HEK293 (cell line): Measurements from ENCODE around the gene MIEF2.

Experiments used
- CTCF ChIA-PET: fragments of 350-600 bp; formaldehyde crosslinking; extraction: SDS; loops from one replicate; lab custom pipeline; 2021; ENCODE audit warnings: antibody characterized with exemption; lab: Yijun Ruan, JAX
- POLR2A ChIA-PET: fragments of 300-600 bp; formaldehyde crosslinking; extraction: SDS; loops from one replicate; lab custom pipeline; 2020; ENCODE audit warnings: antibody characterized with exemption, inconsistent platforms; lab: Yijun Ruan, JAX
- H3K27ac ChIP-seq: fragments of 200-500 bp; sonication (Bioruptor generic); 2 replicates; pipeline ENCODE4 v1.5.1; 2014; ENCODE audit warnings: low read depth, low read length, control low read depth, inconsistent platforms; ENCODE audit errors: extremely low read depth
- H3K36me3 ChIP-seq, 2 experiments: fragments of 200-500 bp in 1 of 2; sonication (Bioruptor generic) in 1 of 2; 1 replicate in 1 of 2; 2 replicates in 1 of 2; pipeline ENCODE4 v1.5.1; 2014 to 2017; ENCODE audit warnings: inconsistent platforms in 2 of 2, low read length in 2 of 2; ENCODE audit not compliant: control insufficient read depth in 2 of 2, insufficient read depth in 1 of 2
- H3K4me1 ChIP-seq: fragments of 200-500 bp; sonication (Bioruptor generic); 2 replicates; pipeline ENCODE4 v1.5.1; 2014; ENCODE audit warnings: mild to moderate bottlenecking, low read length, inconsistent platforms; ENCODE audit not compliant: control insufficient read depth, insufficient read depth
- H3K4me3 ChIP-seq: 2 replicates; pipeline ENCODE4 v1.5.1; 2011; ENCODE audit warnings: low read depth, mild to moderate bottlenecking, control low read depth, low read length, moderate library complexity
- H3K9me3 ChIP-seq: fragments of 200-500 bp; sonication (Bioruptor generic); 2 replicates; pipeline ENCODE4 v1.5.1; 2014; ENCODE audit warnings: low read depth, low read length, inconsistent platforms; ENCODE audit not compliant: control insufficient read depth, insufficient read depth
- GLIS1 ChIP-seq: fragments of 450-650 bp; formaldehyde crosslinking; IDR thresholded peaks from 2 replicates; pipeline ENCODE4 v1.5.1; 2016; ENCODE audit warnings: missing biosample characterization, missing genetic modification characterization
- GLIS2 ChIP-seq: fragments of 450-650 bp; formaldehyde crosslinking; IDR thresholded peaks from 2 replicates; pipeline ENCODE4 v1.5.1; 2016; ENCODE audit warnings: missing biosample characterization, missing genetic modification characterization
- HOXD13 ChIP-seq: sonication (generic); formaldehyde crosslinking; IDR thresholded peaks from 2 replicates; pipeline ENCODE4 v1.8.0; 2022; ENCODE audit warnings: missing genetic modification reagents, borderline replicate concordance
- SCRT1 ChIP-seq: fragments of 450-650 bp; formaldehyde crosslinking; IDR thresholded peaks from 2 replicates; pipeline ENCODE4 v1.5.1; 2016; ENCODE audit warnings: missing biosample characterization, missing genetic modification characterization, borderline replicate concordance
- SCRT2 ChIP-seq: fragments of 450-650 bp; formaldehyde crosslinking; IDR thresholded peaks from 2 replicates; pipeline ENCODE4 v1.5.1; 2016; ENCODE audit warnings: missing biosample characterization, missing genetic modification characterization
- SP2 ChIP-seq: fragments of 450-650 bp; formaldehyde crosslinking; IDR thresholded peaks from 2 replicates; pipeline ENCODE4 v1.5.1; 2016; ENCODE audit warnings: missing biosample characterization, missing genetic modification characterization
- YY1 ChIP-seq: fragments of 450-650 bp; formaldehyde crosslinking; IDR thresholded peaks from 2 replicates; pipeline ENCODE4 v1.5.1; 2018; ENCODE audit warnings: missing biosample characterization, missing genetic modification characterization
- ZBTB10 ChIP-seq: fragments of 450-650 bp; formaldehyde crosslinking; IDR thresholded peaks from 2 replicates; pipeline ENCODE4 v1.5.1; 2016; ENCODE audit warnings: missing biosample characterization, missing genetic modification characterization
- ZBTB17 ChIP-seq: fragments of 450-650 bp; formaldehyde crosslinking; IDR thresholded peaks from 2 replicates; pipeline ENCODE4 v1.5.1; 2016; ENCODE audit warnings: missing biosample characterization, missing genetic modification characterization
- ZBTB48 ChIP-seq: fragments of 450-650 bp; formaldehyde crosslinking; IDR thresholded peaks from 2 replicates; pipeline ENCODE4 v1.5.1; 2016; ENCODE audit warnings: missing biosample characterization, missing genetic modification characterization
- ZFHX2 ChIP-seq: fragments of 450-650 bp; formaldehyde crosslinking; conservative IDR thresholded peaks from 2 replicates; pipeline ENCODE4 v1.5.1; 2016; ENCODE audit warnings: missing biosample characterization, missing genetic modification characterization
- ZFP3 ChIP-seq: fragments of 450-650 bp; formaldehyde crosslinking; IDR thresholded peaks from 2 replicates; pipeline ENCODE4 v1.5.1; 2016; ENCODE audit warnings: low read depth, missing biosample characterization, missing genetic modification characterization
- ZNF146 ChIP-seq: fragments of 450-650 bp; formaldehyde crosslinking; IDR thresholded peaks from 2 replicates; pipeline ENCODE4 v1.5.1; 2016; ENCODE audit warnings: missing biosample characterization, missing genetic modification characterization
- ZNF2 ChIP-seq: fragments of 450-650 bp; formaldehyde crosslinking; IDR thresholded peaks from 2 replicates; pipeline ENCODE4 v1.5.1; 2016; ENCODE audit warnings: missing biosample characterization, missing genetic modification characterization
- ZNF221 ChIP-seq: fragments of 450-650 bp; formaldehyde crosslinking; IDR thresholded peaks from 2 replicates; pipeline ENCODE4 v1.5.1; 2017; ENCODE audit warnings: missing biosample characterization, missing genetic modification characterization, borderline replicate concordance
- ZNF335 ChIP-seq: fragments of 450-650 bp; formaldehyde crosslinking; conservative IDR thresholded peaks from 2 replicates; pipeline ENCODE4 v1.5.1; 2016; ENCODE audit warnings: missing biosample characterization, missing genetic modification characterization
- ZNF341 ChIP-seq: fragments of 450-650 bp; formaldehyde crosslinking; IDR thresholded peaks from 2 replicates; pipeline ENCODE4; 2016; ENCODE audit warnings: low read depth, missing biosample characterization, missing genetic modification characterization
- ZNF391 ChIP-seq: fragments of 450-650 bp; formaldehyde crosslinking; IDR thresholded peaks from 2 replicates; pipeline ENCODE4 v1.5.1; 2016; ENCODE audit warnings: low read depth, missing biosample characterization, missing genetic modification characterization, borderline replicate concordance
- ZNF394 ChIP-seq: fragments of 450-650 bp; formaldehyde crosslinking; IDR thresholded peaks from 2 replicates; pipeline ENCODE4 v1.5.1; 2016; ENCODE audit warnings: missing biosample characterization, missing genetic modification characterization, mild to moderate bottlenecking, moderate library complexity, borderline replicate concordance
- ZNF48 ChIP-seq: fragments of 450-650 bp; formaldehyde crosslinking; IDR thresholded peaks from 2 replicates; pipeline ENCODE4 v1.5.1; 2016; ENCODE audit warnings: missing biosample characterization, missing genetic modification characterization
- ZNF549 ChIP-seq: fragments of 450-650 bp; IDR thresholded peaks from 2 replicates; pipeline ENCODE4 v1.5.1; 2018; ENCODE audit warnings: missing biosample characterization, missing genetic modification characterization, mild to moderate bottlenecking, inconsistent platforms, moderate library complexity
- ZNF555 ChIP-seq: fragments of 450-650 bp; formaldehyde crosslinking; conservative IDR thresholded peaks from 2 replicates; pipeline ENCODE4 v1.5.1; 2017; ENCODE audit warnings: missing biosample characterization, mild to moderate bottlenecking, missing genetic modification characterization, inconsistent platforms
- ZNF747 ChIP-seq: fragments of 450-650 bp; formaldehyde crosslinking; IDR thresholded peaks from 2 replicates; pipeline ENCODE4 v1.5.1; 2016; ENCODE audit warnings: missing biosample characterization, missing genetic modification characterization
- ZSCAN16 ChIP-seq: fragments of 450-650 bp; formaldehyde crosslinking; IDR thresholded peaks from 2 replicates; pipeline ENCODE4 v1.5.1; 2016; ENCODE audit warnings: missing biosample characterization, missing genetic modification characterization
- ZSCAN30 ChIP-seq: fragments of 450-650 bp; IDR thresholded peaks from 2 replicates; pipeline ENCODE4 v1.5.1; 2018; ENCODE audit warnings: missing biosample characterization, mild to moderate bottlenecking, missing genetic modification characterization, moderate library complexity

MIEF2 gene

GRCh38 chr17:18218756-18219415 lies 41.6 kb upstream of the MIEF2 start:
- Histone ChIP-seq H3K27ac (no peak overlapping the region), H3K9me3 (no peaks in the 10 kb centered on the region), H3K36me3 (no peaks in the 10 kb centered on the region), H3K4me1 (no peaks in the 10 kb centered on the region), H3K4me3 (no peak overlapping the region)
- ChIA-PET CTCF (interaction anchor here (0.5 to 1.8 kb wide), 7 partner anchors 9 to 134 kb away, joined by 3 to 5 read pairs (median 3); partner anchors contain the start of genes SMCR8 and TOP3A), POLR2A (interaction anchor here (0.6 kb wide), 1 partner anchor 483 kb away, joined by 3 read pairs; no protein-coding TSS in a partner anchor)
- TF ChIP-seq SCRT1 (tag by site-specific recombination) = peak; percentile 72; the same call in 1 of the 2 replicates
- 0 out of 2 replicates have a peak, but pooled peaks have one; percentile 31 for TF ChIP-seq ZBTB17 (tag by site-specific recombination)
- TF ChIP-seq ZNF549 (tag by site-specific recombination) = no peak
- TF ChIP-seq SCRT2 = peak; percentile 93

DNA sequence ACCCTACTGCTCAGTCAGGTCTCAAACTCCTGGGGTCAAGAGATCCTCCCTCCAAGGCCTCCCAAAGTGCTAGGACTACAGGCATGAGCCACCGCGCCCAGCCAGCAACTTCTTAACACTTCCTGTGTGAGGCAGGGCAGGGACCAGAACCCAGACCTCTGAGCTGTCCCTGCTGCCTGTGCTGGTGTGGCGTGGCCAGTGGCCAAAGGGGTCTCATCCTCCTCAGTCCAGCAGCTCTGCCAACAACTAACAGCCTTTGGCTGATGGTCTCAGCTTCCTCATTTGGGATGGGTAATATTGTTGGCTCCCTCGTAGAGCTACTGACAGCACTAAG lies 36.4 kb upstream of the MIEF2 start:
- CTCF ChIA-PET = interaction anchor here (0.6 to 1.9 kb wide), 8 partner anchors 9 to 675 kb away, joined by 3 to 7 read pairs (median 3); no protein-coding TSS in a partner anchor
- POLR2A ChIA-PET = interaction anchor here (1.3 kb wide), 1 partner anchor 136 kb away, joined by 3 read pairs; no protein-coding TSS in a partner anchor
- Histone ChIP-seq H3K36me3 (no peaks in the 10 kb centered on the region), H3K4me3 (no peak overlapping the region), H3K4me1 (peaks cover 4% of the 10 kb centered on the region; the same call in 1 of the 2 replicates), H3K9me3 (no peaks in the 10 kb centered on the region), H3K27ac (no peak overlapping the region)
- TF ChIP-seq ZBTB10 (tag by site-specific recombination) (no peak), ZNF549 (tag by site-specific recombination) (no peak), ZSCAN16 (no peak), ZNF391 (tag by site-specific recombination) (no peak), ZNF394 (no peak), ZFP3 (tag by site-specific recombination) (no peak), ZNF335 (peak; percentile 70)

GRCh38 chr17:18224387-18225120 lies 35.9 kb upstream of the MIEF2 start:
- no peaks in the 10 kb centered on the region for H3K9me3 ChIP-seq
- TF ChIP-seq ZNF341 (tag by site-specific recombination) (peak; percentile 99), ZSCAN30 (tag by site-specific recombination) (no peak), HOXD13 (no peak), SP2 (tag by site-specific recombination) (peak; percentile 35), ZNF48 (no peak), ZNF747 (tag by site-specific recombination) (no peak), YY1 (tag by site-specific recombination) (no peak), ZFHX2 (peak; percentile 69), ZFP3 (tag by site-specific recombination) (peak; percentile 92), ZBTB48 (tag by site-specific recombination) (peak; percentile 57), ZNF146 (no peak), GLIS2 (tag by site-specific recombination) (peak; percentile 68), ZNF2 (no peak), ZNF335 (0 out of 2 replicates have a peak, but pooled peaks have one; percentile 37), ZNF555 (tag by site-specific recombination) (no peak), ZNF221 (no peak), GLIS1 (peak; percentile 32; the same call in 1 of the 2 replicates)
- peak overlapping the region; percentile 0; the same call in 1 of the 2 replicates for H3K27ac ChIP-seq
- CTCF ChIA-PET = interaction anchor here (0.6 to 1.9 kb wide), 5 partner anchors 9 to 675 kb away, joined by 3 to 7 read pairs (median 3); no protein-coding TSS in a partner anchor
- H3K4me3 ChIP-seq = peak overlapping the region; percentile 37
- peaks cover 4% of the 10 kb centered on the region; the same call in 1 of the 2 replicates for H3K4me1 ChIP-seq
- peaks cover 0 to 3% of the 10 kb centered on the region in 2 experiments; a peak in 1 of 3 replicates for H3K36me3 ChIP-seq
- POLR2A ChIA-PET = interaction anchor here (1.3 kb wide), 1 partner anchor 136 kb away, joined by 3 read pairs; no protein-coding TSS in a partner anchor
